GM21381 (cell line): Measurements from ENCODE around the gene CD101.

ENCODE experiments used
- ATAC-seq: cut with Tn5 transposase; IDR thresholded peaks from one replicate; pipeline ENCODE4 v1.9.1; 2021; ENCODE audit warnings: mild to moderate bottlenecking, moderate library complexity; ENCODE audit not compliant: unreplicated experiment

The CD101 gene

DNA sequence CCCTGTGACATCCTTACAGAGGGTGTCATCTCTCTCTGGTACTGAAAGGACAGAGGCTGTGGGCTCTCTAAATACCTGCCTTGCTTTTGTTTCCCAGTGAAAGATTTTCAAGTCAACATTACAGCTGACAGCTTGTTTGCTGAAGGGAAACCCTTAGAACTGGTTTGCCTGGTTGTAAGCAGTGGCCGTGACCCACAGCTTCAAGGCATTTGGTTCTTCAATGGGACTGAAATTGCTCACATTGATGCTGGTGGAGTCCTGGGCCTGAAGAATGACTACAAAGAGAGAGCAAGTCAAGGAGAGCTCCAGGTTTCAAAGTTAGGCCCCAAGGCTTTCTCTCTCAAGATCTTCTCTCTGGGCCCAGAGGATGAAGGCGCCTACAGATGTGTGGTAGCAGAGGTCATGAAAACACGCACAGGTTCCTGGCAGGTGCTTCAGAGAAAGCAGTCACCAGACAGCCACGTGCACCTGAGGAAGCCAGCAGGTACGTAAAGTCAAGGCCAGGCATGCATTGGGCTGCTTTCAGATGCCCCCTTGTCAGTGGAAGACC, 11.8 kb downstream of the CD101 start:
- ATAC-seq, result no peak

DNA sequence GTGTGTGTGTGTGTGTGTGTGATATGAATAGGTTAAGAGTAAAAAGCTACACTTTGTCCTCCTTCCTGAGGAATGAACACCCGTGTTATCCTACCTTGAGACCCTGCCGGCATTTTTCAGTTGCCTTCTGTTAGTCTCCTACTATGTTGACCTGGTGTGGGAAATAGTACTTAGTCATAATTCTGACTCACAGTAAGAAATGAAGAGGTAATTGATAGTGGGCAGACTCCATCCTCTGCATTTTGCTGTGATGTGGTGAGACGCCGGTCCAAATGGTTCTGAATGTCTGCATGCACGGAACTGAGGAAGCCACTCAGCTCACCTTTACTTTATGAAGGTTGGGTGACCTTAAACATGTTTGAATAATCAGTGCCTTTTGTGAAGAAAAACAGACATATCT, 12.6 kb downstream of the CD101 start:
- no peak for ATAC-seq

DNA sequence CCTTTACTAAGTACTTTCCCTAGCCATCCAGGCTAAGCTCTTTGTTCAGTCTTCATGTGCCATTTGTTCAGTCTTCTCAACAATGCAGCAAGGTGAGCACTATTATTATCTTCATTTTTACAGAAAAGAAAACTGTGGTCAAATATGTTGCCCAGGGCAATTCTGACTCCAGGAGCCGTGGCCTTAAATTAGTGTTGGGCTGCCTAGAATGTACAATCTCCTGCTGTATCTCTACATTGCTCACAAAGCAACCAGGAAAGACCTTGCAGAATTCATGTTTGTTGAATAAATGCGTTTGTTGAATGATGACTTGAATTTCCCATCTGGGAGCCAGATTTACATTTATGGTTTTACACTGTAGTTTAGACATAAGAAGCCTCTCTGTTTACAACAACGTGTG, 14.2 kb downstream of the CD101 start:
- no peak for ATAC-seq

DNA sequence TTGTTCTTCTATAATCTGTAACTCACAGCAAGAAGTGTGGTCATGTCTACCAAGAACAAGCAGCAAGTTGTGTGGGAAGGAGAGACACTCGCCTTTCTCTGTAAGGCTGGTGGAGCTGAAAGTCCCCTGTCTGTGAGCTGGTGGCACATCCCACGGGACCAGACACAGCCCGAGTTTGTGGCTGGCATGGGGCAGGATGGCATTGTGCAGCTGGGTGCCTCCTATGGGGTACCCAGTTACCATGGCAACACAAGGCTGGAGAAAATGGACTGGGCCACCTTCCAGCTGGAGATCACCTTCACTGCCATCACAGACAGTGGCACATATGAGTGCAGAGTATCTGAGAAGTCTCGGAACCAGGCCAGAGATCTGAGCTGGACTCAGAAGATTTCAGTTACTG, 15.5 kb downstream of the CD101 start:
- ATAC-seq, result no peak

DNA sequence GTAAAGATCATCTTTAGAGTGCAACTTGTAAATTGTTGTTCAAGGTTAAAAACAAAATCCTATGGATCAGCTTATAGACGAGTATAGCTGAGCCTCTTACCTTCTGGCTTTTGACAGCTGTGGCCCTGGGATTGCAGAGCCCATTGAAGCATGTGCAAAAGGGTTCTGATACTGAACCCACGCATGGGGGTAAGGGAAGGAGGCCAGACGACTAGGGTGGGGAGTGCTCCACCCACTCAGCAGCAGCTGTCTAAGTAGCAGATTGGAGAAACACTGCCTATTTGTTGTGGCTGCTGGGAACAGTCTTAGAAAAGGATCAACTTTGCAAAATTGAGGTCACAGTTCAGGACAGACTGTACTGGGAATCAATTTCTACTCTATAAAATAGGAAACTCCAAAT, 16.1 kb downstream of the CD101 start:
- ATAC-seq, result no peak

DNA sequence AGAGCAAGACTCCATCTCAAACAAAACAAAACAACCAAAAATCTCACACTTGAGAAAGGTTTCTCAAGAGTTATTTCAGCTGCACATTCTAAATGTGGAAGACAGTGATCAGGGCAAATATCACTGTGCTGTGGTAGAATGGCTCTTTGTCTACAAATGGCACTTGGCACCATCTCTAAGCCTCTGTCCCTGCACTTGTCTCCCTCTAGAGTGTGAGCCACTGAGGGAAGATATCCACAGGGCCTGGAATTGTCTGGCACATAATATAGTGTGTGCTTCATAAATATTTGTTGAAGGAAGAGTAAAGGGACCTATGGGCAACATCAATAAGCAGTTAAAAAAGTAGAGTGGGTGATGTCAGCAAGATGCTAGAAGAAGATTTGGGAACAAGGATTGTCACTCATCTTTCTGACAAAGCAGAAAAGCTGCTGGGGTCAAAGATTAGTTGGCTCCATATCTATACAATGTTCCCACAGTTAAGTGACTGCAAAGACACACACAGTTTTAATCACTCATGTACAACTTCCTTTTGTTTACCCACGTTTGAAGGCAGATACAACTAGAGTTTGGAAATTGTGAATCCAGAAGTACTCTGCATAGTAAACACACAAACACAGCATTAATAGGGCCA, 19.1 kb downstream of the CD101 start:
- no peak for ATAC-seq

DNA sequence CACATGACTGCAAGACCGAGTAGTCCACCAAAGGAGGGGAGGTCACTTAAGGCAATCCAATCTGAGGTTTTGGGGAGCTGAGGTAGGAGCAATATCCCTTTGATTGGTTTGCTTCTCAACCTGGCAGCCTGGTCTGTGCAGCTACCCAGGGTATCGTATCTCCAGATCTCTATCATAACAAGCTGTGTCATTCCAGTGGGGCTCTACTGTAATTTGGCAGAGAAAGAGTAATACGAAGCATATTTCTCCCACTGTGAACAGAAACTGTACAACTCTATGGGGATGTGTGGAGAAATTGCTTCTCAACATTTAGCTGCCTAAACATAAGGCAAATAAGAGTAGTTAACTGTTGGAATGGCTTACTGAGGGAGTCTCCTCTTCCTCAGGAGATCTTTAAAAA, 20.6 kb downstream of the CD101 start:
- no peak for ATAC-seq

DNA sequence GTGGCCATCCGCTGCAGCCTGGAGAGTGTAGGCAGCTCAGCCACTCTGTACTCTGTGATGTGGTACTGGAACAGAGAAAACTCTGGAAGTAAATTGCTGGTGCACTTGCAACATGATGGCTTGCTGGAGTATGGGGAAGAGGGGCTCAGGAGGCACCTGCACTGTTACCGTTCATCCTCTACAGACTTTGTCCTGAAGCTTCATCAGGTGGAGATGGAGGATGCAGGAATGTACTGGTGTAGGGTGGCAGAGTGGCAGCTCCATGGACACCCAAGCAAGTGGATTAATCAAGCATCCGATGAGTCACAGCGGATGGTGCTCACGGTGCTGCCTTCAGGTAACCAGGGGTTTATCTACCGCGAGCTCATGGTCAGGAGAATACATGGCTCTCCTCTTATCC, 24.0 kb downstream of the CD101 start:
- no peak for ATAC-seq

DNA sequence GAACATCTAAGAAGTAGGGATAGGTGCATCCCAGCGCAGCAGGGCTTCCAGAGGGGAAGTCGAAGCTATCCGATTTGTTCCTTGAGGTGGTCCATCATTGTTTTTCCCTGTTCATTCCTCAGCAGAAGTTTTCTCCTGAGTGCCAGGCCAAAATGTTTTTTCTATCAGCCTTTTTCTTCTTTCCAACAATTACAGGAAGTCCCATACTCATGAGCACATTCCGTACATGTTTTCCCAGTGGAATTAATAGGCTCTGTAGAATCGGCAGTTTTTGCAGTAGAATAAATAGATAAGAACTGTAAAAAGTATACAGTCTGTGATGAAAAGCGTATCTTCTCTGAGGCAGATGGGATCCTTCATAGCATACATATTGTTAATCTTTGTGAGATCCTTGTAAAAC, 24.8 kb downstream of the CD101 start:
- ATAC-seq, result no peak

DNA sequence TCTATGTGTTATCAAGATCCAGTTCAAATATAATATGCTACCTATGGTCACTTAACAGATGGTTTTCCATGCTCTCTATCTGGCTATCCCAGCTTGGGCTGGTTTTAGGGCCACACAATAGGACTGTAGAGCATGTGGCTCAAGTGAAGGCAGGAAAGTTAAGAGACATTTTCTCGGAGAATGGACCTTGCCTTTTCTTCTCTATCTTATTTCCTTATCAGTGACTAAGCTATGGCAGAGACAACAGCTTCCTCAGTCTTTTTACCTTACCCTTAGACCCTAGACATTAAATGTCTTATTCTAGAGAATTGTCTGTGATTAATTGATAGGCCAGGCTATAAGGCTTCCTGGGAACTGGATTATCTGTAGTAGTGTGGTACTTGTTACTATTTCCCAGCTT, 28.1 kb downstream of the CD101 start:
- no peak for ATAC-seq

DNA sequence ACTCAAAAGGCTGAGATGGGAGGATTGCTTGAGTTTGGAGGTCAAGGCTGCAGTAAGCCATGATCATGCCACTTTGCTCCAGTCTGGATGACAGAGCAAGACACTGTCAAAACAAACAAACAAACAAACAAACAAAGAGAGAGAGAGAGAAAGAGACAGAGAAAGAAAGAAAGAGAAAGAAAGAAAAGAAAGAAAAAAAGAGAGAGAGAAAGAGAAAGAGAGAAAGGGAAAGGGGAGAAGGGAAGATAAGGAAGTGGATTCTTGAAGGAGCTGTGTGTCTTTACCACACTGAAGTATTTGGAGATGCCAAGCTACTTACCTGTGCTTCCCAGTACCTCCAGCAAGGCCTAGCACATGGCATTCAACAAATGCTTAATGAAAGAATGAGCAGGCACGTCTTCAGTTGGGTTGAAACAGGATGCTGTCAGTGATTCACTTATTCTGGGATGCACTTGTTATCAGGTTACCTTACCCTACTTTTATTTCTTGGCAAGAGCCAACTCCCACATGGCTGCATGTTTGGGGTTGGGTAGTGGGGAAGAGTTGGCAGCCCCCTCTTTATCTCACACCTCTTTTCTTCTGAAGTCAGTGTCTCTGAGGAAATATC, 28.8 kb downstream of the CD101 start:
- ATAC-seq, result no peak

DNA sequence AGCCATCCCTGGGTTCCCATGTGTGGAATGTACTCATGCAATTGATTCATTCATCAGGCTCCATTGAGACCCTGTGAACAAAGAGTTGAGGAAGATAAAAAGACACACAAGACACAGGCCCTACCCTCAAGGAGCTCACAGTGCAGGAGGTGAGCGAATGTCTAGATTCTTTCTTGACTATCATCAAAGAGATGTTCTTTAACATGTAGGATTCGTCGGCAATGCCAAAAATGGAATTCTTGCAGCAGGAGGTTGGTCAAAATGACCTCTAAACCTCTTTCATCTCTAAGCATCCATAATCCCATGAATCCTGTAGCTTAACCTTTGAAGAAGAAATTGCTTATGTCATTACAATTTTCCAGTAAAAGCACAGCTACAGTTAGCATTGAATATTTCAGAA, 30.7 kb downstream of the CD101 start:
- ATAC-seq, result no peak

DNA sequence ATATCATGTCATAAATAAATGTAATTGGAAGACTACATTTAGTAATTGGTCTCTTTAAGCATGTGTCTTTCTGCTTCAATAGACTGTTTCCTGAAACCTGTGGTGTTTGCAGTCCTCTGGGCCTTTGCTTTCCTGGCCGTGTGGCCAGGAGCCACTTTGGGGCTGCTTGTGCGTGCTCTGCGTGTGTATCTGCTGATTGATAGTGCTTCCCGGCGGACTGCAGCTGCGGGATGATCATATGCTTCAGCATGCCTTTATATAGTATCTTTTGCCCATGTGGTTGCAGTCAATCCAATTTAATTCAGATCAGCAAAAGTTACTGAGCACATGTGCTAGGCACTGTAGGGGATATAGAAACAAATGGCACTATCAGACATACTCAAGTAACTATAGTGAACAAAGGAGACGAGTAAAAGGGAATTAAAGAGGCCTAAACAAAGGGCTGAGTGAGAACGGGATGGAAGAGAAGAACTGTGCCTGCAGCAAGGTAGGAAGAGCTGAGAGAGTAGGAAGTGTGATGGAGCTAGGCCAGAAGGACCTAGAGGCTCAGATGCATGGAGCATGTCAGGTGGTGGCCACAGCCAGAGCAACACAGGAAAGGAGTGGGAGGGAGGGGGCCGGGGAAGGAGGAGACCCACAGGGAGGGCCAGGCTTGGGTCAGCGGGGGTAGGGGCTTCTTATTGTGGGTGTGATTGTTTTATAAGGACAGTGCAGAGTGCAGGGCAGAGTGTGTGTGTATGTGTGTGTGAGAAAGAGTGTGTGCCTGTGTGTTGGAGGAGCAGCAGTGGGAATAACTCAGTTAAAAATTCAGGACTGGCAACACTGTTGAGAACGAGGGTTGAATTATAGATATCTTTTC, 31.4 kb downstream of the CD101 start:
- ATAC-seq, result no peak

DNA sequence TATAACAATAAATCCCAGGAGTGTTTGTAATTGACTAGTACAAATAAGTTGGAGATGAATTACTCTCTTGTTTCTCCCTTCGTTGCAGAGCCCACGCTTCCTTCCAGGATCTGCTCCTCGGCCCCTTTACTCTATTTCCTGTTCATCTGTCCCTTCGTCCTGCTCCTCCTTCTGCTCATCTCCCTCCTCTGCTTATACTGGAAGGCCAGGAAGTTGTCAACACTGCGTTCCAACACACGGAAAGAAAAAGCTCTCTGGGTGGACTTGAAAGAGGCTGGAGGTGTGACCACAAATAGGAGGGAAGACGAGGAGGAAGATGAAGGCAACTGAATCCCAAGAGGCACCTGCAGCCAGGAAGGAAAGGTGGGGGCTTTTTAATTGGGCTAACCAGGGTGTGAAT, 32.2 kb downstream of the CD101 start:
- no peak for ATAC-seq

DNA sequence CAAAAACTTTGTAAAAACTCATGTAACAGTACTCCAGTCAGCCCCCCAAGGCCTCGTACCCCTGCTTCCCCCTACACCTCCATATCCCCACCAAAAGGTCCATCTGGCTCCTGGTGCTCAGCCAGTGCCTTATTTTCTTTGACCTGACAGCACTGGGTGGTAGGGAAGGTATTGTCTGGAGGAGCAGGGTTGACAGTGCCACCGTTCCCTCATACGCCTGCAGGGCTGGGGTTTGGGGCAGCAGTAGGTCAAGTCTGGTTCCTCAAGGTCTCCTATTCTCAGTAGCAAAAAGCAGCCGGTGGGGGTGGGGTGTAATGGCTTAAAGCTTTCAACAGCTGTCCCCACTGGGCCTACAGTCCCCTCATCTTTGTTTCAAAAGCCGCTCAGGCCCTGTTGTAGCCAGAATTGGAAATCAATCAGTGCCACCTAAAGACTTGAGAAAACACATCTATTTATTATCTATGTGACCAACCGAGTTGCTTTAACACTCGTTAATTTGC, 33.3 kb downstream of the CD101 start:
- ATAC-seq, result no peak

DNA sequence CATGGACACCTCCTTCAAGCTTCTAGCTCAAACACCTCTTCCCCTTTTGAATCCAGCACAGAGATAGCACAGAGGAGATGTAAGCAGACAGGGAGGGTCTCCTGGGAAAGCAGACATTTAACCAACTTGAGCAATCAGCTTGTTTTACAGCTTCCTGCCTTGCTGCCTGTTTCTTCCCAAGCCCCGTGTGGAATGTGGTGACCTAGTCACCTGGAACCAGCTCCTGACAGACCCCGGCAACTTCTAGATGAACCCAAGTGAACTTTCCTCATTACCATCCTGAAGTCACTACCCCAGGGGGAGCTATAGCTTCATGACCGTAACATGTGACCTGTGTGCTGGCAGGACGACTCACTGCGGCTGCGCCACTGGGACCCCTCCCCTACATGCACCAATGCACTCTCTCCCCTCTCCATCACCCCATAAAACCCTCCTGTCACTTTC, 34.5 kb downstream of the CD101 start:
- ATAC-seq, result no peak

DNA sequence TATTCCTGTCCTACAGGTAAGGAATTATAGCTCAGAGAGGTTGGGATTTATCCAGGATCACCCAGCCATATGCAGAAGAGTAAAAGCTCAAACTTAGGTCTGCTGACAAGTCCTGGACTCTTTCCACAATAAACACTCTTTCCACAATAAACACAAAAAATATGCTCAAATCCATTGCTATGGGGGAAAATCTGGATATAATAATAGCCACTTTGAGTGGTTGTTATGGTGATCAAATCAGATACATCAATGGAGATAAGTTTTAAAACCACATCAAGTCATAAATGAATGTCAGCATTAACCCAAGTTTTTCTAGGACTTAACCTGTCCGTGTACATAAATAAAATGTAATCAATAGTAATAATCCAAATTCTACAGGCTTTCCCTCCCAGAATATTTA, 36.2 kb downstream of the CD101 start:
- ATAC-seq, result no peak

DNA sequence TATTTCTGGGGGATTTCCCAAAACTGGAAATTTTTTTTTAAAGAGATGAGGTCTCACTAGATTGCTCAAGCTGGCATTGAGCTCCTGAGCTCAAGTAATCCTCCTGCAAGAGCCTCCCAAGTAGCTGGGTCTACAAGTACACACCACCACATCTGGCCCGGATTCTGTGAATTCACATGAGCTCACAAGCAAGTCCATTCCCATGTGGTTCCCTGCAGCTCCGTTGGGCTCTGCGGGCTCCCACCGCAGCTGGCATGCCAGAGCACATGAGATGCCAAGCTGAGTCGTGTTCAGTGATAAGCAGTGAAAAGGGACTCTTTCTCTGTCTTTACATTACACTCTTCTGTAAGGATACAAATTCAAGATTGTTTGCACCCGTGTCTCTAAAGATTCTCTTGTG, 36.7 kb downstream of the CD101 start:
- ATAC-seq, result no peak

DNA sequence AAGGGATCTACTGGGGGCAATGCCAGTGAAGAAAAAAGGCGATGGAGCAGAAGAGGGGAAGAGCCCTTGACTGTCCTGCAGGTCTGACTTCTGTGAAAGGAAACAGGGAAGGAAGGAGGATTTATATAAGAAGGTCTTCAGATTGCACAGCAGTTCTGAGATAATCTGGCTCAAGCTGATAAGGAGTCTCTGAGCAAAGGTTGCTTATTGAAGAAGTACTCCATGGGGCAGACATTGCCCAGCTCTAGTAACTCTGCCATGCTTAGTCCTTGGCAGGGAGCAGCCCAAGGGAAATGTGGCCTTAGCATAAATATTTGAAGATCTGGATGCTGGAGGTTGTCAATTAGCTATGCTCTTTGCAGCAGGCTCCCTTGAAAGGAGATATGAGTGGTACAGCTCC, 42.7 kb downstream of the CD101 start:
- no peak for ATAC-seq

DNA sequence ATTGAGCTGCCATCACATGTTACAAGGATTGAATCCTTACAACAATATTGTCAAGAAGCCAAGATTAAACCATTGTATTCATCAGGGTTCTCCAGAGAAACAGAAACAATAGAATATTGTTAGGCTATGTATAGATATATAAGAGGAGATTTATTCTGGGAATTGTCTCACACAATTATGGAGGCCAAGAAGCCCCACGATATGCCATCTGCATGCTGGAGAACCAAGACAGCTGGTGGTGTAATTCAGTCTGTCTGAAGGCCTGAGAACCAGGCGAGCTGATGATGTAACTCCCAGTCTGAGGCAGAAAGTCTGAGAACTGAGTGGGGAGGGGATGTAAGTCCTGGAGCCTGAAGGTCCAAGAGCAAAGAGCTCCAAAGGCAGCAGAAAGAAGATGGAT, 44.1 kb downstream of the CD101 start:
- no peak for ATAC-seq

DNA sequence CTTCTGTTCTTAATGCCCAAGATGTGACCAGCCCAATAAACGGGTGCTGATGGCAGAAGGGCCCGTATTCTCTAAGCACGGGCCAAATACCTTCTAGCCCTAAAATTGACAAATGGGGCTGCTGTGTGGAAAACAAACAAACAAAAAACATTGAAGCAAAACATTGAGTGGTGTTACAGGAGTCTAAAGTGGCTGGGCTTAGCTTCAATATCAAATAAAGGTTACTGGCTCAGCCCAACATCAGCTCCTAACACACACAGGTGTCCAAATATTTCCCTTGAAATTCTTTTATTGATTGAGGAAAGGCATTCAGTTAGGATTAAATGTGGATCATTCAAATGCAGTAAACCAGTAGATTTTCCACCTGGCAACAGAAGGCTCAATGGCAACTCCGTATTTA, 45.2 kb downstream of the CD101 start:
- ATAC-seq, result no peak

DNA sequence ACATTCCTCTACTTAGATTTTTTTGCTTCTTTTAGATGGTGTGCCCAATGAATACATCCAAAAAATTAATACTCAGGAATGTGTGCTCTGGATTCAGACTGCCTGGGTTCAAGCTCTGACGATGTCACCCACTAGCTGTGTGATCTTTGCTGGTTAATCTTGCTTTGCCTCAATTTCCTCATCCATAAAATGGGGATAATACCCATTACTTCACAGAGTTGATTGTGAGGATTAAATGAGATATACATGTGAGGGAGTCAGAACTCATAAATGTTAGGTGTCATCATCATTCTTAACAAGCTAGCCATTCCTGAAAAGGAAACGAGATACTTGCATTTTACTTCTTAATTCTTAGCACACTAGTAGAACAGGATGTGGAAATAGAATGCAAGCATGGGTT, 45.7 kb downstream of the CD101 start:
- ATAC-seq, result no peak
